Measurements from ENCODE around the gene ROR2.

The ROR2 gene

DNA sequence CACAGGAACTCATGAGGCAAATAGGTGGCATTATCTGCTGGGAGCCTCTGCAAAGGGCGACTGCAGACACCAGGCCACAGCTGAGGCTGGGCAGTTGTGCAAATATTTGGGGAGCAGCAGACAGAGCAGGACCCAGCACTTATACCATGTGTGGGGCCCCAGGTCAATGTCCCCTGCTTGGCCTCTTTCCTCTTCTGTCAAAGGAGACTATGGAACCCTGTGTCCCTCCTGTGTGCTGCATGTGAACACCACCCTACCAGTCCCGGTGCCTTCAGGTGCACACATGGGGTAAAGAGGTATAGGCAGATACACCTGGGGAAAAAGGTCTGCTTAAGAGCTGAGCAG, 50.8 kb downstream of the ROR2 start:
- no peak for DNase-seq

DNA sequence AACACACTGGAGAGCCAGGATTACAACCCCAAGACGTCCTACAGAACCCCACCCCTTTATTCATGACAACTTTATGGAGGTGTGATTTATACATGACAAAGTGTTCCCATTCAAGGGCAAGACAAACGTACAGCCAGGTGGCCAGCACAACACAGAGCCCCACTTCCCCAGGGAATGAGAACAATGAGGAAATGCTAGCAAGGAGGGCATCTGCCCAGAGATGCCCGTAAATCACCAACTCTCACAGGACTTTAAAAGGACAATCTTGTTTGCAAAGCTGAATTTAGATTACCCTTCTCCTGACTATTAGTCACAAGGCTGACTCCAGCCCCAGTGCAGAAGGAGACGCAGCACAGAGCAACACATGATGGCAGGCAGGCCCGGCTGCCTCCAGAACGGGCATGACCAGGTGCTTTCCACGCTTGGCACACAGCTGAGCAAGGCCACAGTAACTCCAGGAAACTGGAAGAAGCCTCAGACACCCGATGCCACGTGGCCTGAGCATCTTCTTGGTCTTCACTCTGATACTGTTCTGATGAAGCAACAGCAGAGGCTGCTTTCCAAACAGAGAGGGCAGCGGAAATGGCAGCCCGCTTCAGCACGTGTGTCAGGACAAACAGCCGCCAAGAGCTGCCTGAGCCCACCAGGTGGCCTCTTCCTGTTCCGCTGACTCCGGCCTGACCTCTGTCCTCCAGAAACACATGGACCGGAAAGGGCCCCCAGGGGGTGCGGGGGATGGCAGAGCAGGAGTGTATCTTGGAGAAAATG, 51.4 kb downstream of the ROR2 start:
- DNase-seq = no peak

DNA sequence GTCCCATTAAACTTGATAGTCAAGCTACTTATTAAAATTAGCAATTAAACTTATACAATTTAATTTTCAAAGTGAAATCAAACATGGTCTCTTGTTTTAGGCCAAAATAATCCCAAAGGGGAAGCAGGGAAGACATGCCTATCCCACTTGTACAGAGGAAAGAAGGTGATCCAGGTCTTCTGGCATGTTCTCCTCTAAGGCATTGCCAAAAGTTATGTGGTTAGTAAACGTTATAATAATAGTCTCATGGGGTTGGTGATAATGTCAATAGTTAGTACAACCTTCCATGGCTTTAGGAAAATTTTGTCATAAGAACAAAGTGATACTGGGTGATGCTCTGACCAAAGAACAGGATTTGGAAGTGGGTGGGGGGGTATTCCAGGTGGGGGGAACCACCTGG, 52.8 kb downstream of the ROR2 start:
- no peak for DNase-seq

DNA sequence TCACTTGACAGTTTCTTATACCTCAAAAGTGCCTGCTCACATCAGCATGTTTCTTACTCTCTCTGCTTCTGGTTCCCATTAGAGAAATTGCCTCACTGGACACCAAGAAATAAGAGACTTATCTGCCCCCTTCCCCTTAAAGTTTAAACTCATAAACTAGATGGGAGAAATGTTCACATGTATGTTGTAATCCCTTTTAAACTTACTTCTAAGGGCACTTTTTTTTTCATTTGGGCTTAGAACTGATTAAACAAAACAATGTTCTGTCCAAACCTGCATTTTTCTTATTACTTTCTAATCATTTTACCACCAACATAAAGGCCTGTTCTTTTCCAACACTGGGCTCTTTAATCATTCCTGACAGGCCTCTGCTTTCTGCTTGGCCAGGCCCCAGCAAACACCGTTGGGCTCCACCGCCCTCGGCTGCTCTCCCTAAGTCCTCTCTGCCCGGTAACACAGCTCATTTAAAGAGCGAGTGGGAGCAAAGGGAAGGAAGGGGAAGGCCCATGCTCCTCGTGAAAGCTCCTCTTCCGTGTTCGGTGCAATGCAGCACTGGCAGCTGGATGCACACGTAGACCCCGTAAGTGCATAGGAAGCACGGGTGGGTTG, 53.4 kb downstream of the ROR2 start:
- DNase-seq = peak; percentile 67

DNA sequence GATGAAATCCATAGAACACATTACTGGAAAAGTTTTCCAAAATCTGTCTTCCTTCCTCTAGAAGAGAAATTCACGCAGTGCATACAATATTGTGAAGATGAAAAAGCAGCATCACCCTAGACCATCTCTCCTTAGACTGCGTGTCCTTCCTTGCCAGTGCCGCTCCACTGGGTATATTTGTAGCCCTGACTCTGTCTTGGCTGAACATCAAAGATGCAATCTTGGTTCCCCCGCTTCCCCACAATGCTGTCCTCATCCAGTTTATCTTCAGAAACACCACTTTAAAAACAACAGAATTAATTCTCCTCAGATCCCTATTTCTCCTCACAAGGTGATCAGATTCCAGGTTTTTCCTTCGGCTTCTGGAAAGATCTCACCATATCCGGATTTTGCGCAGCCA, 53.9 kb downstream of the ROR2 start:
- no peak for DNase-seq

DNA sequence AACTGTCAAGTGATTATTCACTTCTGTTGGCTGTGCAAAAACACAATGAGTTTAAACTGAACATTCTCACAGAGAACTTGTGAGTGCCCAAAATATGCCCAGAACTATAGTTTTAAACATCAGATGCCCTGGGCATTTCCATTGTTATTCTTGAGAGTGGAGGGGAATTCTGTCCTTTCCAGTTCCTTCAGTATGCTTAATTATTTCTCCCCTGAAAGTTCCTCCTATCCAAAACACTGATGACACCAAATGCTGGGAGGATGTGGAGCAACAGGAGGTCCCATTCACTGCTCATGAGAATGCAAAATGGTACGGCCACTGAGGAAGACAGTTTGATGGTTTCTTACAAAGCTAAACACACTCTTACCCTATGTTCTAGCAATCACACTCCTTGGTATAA, 55.5 kb downstream of the ROR2 start:
- no peak for DNase-seq

DNA sequence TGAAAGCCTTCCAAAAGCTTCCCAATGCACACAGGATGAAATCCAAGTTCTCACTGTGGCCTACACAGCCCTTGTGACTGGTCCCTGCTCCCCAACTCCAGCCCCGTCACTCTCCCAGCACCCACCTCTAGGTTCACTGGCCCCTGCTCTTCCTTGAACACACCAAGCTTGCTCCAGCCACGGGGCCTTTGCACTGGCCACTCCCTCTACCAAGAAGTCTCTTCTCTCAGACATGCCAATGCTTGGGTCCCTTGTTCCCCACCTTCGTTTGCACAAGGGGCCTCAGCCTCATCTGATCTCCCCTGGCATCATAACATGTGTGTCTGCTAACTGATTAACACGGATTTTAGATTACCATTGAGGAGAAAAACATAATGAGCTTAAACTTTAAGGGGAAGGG, 56.0 kb downstream of the ROR2 start:
- DNase-seq = no peak

DNA sequence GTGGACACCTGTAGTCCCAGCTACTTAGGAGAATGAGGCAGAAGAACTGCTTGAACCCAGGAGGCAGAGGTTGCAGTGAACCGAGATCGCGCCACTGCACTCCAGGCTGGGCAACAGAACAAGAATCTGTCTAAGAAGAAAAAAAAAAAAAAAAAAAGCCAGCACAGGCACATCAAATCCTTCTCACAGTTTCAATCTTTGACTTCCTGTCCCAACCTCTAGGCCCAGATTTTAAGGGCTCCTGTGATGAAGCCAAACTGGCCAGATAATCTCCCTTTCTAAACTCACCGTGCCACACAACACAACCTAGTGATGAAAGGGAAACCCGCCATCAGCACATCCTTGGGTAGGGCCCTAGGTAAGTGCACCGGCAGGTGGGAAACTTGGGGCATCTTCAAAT, 58.1 kb downstream of the ROR2 start:
- no peak for DNase-seq

DNA sequence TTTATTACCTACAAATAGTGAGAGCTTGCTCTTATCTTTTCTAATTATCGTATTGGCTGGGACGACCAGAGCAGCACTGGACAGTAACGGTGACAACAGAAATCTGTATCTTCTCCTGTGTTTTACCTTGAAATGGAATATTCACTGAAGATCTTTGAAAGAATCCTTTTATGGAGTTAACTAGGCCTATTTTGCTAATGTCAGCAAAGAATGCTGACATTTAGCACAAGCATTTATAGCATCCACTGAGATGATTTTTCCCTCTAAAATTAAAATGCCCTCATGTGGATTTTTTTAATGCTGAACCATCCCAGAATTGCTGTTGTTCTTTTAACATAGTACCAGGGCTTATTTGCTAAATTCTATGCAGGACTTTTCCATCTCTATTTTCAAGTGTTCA, 59.4 kb downstream of the ROR2 start:
- no peak for DNase-seq

DNA sequence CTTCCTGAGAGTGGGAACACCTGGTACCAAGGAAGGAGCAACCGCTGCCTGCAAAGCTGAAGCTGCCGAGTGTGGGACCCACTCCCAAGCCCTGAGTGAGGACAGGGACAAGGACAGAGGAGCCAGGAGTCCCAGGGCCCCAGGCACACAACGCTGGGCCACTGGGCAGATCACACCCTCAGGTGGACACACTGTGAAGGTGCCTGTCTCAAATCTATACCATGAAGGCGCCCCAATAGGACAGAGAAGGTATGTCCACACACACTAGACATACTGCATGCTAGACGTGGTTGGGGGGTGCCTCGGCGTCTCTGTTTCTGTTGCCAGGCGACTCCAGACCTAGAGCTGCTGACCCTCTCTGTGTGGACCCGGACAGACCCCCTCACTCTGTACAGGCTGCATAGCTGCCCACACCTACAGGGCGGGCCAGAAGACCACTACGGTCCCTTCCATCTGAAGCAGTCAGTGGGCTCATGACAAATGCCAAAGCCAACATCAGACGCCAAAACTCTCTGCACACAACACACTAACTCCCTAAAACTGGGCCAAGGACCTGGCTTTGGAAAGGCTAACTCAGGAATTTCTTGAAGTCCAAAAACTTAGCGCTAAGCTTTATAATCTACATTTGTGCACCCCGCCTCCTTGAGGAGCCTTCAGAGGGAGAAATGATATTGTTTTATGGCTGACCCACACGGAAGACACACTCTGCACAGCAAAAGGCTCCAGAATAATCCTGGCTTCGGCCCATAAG, 60.7 kb downstream of the ROR2 start:
- DNase-seq = no peak

DNA sequence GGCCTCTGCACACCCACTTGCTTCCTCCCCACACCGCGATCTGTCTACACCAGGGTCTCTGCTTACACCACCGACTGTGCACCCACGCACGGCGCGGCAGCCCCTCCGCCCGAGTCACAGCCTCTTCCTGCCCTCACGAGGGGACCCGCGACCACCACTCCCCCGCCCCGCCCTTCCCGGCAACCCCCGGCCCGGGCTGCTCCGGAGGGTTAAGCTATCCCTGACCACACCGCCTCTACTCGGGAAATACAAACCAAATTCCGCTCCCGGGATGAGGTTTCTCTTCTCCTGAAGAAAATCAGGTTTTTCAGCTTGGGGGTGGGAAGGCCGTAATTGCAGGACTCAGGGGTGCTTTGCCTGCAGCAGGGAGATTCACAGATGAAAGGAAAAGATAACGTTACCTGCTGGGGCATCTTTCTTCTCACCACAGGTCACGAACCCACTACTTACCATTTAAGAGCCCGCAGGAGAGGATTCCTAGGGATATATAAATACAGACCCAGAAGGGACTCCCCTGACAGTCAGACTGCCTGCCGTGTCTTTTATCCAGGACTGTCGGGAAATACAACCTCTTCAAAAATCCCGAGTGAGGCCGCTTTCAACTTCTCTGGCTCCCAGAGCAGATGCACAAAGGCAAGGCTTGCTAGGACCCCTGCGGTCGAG, 63.5 kb downstream of the ROR2 start:
- DNase-seq = no peak

DNA sequence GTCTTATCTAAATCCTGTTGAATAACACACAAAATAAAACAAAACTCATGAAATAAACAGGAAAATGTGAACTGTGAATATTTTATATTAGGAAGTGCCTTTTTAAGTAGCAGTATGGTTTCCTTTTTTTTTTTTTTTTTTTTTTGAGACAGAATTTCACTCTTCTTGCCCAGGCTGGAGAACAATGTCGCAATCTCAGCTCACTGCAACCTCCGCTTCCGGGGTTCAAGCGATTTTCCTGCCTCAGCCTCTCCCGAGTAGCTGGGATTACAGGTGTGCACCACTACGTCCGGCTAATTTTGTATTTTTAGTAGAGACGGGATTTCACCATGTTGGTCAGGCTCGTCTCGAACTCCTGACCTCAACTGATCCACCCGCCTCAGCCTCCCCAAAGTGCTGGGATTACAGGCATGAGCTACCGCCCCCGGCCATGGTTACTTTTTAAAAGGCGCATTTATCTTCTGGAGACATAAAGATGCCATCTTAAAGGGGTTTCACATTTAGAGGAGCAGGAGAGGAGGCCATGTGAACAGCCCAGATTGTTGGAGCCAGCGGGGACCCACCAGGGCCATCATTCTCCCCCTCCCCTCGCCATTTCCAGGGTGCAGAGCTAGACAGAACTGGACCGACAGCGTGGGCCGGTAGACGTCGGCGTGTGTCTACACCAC, 64.1 kb downstream of the ROR2 start:
- no peak for DNase-seq

DNA sequence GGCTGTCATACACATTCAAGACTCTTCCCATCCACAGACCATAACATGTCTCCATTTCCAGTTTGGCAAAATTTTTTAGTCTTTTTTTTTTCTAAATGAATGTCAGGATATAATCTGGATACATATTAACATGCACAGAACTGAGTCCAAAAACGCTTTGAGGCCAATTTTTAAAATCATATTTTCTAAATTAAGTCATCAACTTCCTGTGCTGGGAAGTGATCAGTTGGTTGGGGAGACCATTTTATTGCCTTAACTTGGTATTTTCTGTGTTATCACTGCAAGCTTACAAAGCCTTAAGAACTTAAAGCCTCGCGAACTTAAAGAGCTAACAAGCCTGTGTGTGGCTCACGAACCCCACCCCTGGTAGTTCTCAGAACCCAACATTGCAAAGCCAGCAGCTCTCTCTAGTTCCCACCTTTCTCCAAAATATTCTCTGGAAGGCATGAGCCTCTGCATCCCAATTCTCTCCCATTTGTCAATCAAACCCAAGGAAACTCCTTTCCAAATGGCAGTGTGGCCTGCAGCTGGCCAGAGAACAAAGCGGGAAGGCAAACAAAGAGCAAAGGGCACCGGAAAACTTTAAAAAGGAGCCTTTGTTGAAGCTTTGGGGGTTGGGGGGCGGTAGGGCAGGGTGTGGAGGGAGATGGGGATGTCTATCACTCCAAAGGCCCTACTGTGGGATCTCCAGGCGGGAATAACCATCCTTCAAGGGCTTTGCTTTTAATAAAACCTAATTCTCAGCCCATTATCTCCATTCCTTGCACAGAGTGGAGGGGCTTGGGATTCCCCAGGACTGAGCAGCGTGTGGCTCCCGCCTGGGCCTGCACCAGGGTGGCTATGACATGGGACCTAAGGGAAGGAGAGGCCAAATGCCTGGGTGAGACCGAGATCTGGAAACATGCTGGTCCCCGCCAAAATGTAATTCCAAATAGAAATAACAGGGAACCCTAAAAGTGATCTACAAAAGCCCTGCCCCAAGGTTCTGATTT, 65.0 kb downstream of the ROR2 start:
- DNase-seq = no peak

DNA sequence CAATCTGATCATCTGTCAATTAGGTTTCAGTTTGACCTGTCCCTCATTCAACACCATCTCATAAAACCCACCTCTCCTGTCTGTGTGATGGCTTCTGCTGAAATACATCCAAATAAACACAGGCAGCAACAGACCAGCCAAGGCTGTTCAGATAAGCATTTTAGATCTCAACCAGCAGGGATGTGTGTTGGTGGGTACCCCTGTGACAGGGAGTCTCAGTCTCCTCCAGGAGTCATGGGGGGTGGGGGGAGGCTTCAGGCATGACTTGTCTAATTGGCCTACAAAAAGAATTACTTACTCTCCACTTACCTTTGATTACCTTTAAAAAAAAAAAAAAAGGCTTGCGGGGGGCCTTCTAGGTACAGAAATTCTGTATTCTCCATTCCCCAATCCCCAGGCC, 65.9 kb downstream of the ROR2 start:
- no peak for DNase-seq

DNA sequence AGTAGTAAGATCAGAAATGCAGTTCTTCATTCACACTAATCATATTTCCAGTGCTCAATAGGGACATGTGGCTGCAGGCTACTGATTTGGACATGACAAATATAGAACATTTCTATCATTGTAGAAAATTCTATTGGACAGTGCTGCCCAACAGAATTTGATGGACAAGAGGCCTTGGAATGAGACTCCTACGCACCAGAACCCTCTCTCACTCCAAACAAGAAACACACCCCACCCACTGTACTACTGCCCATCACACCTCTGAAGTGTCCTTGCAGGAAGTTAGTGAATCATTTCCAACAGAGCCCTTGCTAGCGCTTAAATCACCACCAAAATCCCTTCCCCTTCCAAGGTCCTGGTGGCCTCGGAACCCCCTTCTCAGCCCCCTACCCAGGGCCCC, 66.5 kb downstream of the ROR2 start:
- DNase-seq = no peak

DNA sequence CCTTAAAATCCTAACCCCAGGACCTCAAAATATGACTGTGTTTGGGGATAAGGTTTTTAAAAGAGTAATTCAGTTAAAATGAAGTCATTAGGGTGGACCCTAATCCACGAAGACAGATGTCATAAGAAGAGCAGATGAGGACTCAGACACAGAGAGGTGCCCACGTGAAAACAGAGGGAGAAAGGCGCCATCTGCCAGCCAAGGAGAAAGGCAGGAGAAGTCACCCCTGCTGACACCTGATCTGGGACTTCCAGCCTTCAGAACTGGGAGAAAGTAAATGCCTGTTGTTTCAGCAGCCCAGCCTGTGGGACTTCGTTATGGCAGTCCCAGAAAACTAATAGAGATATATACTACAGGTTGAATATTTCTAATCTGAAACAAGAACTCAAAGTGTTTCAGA, 67.4 kb downstream of the ROR2 start:
- no peak for DNase-seq

DNA sequence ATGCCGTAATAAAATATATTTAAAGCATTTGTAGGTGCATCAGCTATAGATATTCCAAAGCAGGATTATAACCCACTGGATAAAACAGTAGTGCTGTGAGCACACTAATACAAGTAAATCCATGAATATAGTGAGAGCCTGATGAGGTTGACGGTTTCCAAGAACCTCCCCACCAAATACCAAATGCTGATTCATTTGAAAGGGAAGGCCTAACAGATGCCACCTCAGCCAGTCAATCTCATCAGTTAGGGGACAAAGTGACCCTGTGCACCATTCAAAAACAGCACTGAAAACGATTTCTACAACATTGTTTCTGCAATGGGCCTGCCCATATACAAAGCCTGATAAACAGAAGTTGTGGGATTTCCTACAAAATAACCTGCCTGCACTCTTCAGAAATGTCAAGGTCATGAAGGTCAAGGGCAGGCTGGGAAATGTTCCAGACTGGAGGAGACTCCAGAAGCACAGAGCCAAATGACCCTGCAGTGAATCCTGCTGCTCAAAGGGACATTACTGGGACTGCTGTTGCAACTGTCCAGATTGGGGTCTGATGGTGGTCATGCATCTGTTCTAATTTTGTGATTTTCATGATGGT, 69.6 kb downstream of the ROR2 start:
- DNase-seq = no peak

DNA sequence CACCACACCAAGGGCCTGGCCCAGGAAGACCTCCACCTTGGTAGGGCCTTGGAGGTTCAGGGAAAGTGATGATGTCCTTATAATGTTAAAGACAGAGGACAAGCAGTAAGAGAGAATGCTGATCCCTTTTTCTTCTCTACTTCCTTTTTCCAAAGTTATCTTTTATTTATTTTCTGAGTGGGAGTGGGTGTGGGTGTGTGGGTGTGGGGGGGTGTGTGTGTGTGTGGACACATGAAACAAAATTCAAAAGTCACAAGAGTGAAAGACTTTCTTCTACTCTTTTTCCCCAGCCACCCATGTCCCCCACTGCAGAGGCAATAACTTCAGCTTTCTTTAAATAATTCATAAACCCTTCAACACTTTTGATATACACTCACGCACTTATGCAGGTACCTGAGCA, 70.8 kb downstream of the ROR2 start:
- no peak for DNase-seq

DNA sequence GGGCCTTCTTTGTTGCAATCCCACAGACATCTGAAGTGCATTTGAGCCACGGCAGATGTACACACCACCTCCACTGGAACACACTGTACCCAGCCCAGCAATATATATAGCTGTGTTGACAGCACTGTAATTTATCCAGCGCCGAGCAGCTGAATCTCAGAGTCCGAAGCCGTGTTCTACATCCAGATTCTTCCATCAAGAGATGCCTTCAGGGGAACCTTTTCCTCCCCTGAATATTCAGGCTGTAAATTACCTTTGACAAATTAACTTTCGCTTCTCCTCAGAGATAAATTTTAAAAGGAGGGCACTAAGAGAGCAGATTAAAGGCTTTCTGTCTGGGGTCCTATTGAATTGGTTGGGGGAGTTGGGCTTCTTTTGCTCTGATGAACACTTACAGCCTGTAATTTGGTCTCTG, 76.4 kb downstream of the ROR2 start:
- no peak for DNase-seq

DNA sequence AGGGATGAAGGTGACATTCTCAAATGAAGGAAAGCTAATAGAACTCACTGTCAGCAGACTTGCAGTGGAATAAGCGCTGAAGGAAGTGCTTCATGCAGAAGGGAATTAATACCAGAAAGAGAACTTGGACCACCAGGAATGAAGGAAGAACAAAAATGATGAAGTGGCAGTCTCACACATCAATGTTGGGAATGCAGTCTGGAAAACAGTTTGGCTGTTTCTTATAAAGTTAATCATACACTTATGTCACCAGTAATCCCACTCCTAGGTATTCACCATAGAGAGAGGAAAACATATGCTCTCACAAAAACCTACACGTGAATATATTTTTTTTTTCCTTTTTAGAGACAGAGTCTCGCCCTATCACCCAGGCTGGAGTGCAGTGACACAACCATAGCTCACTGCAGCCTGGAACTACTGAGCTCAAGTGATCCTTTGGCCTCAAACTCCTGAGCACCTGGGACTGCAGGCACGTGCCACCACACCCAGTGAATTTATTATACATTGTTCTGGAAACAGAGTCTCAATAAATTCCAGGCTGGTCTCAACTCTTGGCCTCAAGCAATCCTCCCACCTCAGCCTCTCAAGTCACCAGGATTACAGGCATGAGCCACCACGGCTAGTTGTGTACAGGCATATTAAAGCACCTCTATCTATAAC, 81.2 kb downstream of the ROR2 start:
- no peak for DNase-seq

DNA sequence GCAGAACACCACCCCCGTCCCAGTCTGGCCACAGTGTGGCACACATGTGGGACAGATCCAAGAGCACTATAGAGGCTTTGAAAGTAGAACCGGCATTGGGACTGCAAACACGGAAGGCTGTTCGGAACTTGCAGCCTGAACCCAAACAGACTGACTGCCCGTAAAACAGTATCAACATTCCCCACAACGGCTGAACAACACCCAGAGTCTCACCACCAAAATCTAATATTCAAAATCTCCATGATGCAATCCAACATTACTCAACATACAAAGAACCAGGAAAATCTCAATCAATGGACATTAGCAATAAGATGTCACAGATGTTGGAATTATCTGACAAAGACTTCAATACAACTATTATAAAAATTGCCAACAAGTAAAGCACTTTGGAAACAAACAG, 82.3 kb downstream of the ROR2 start:
- DNase-seq = no peak

Data from retina (tissue), 1 donor.